Esophagus muscularis mucosa (tissue), 3 donors: ENCODE results near the gene RHOG.

Experiments
- CTCF ChIP-seq, 3 experiments: fragments of 200-600 bp in 2 of 3; fragments of 450-650 bp in 1 of 3; sonication (generic) in 2 of 3; IDR thresholded peaks; one replicate each; pipeline ENCODE4 v1.5.1; 2017 to 2019; ENCODE audit warnings: antibody characterized with exemption in 3 of 3, mild to moderate bottlenecking in 2 of 3, moderate library complexity in 1 of 3
- POLR2A ChIP-seq: fragments of 450-650 bp; IDR thresholded peaks from one replicate; pipeline ENCODE4 v1.6.1; 2017; ENCODE audit warnings: antibody characterized with exemption, moderate library complexity, mild to moderate bottlenecking, low read depth
- POLR2AphosphoS5 ChIP-seq, 2 donors: sonication (generic); formaldehyde crosslinking; IDR thresholded peaks; one replicate each; pipeline ENCODE4 v1.6.1; 2017; ENCODE audit warnings: antibody characterized with exemption in 2 of 2

- no peak for TF ChIP-seq POLR2AphosphoS5 (IDR thresholded peaks at IDR 0.05)
- no peak for TF ChIP-seq CTCF (IDR thresholded peaks at IDR 0.05)
- no peak for TF ChIP-seq POLR2A
These were observed 44.4 kb downstream of the RHOG start for GRCh38 chr11:3796346-3796745.
